Smooth muscle cell (in vitro differentiated cells): ENCODE data around the gene ATP8A2. TPM values are rescaled to one million over a fixed set of nuclear protein-coding genes. Genes with fewer than 3 reads are reported as not detected.

ENCODE experiments used
- DNase-seq: peaks from one replicate; lab custom pipeline; 2025; ENCODE audit not compliant: unreplicated experiment; lab: John Stamatoyannopoulos, UW
- H2AFZ ChIP-seq: fragments of 200-600 bp; sonication (generic); 2 replicates; pipeline ENCODE4 v1.6.0; 2016; ENCODE audit warnings: antibody characterized with exemption, low read depth, mild to moderate bottlenecking
- H3F3A ChIP-seq: fragments of 200-600 bp; sonication (generic); 2 replicates; pipeline ENCODE4 v1.6.0; 2017; ENCODE audit warnings: antibody characterized with exemption, low read depth
- H3K27ac ChIP-seq: fragments of 200-600 bp; sonication (generic); 2 replicates; pipeline ENCODE4 v1.5.1; 2016; ENCODE audit warnings: low read depth, mild to moderate bottlenecking
- H3K27me3 ChIP-seq: fragments of 200-600 bp; sonication (generic); 2 replicates; pipeline ENCODE4 v1.6.1; 2016; ENCODE audit warnings: low read depth, mild to moderate bottlenecking
- H3K36me3 ChIP-seq: fragments of 200-600 bp; sonication (generic); 2 replicates; pipeline ENCODE4 v1.5.1; 2016; ENCODE audit warnings: low read depth
- H3K4me1 ChIP-seq: fragments of 200-600 bp; sonication (generic); 2 replicates; pipeline ENCODE4 v1.5.1; 2016; ENCODE audit warnings: low read depth
- H3K4me2 ChIP-seq: fragments of 200-600 bp; sonication (generic); 2 replicates; pipeline ENCODE4 v1.6.0; 2016; ENCODE audit warnings: mild to moderate bottlenecking
- H3K4me3 ChIP-seq: fragments of 200-600 bp; sonication (generic); 2 replicates; pipeline ENCODE4 v1.5.1; 2016; ENCODE audit warnings: mild to moderate bottlenecking
- H3K79me2 ChIP-seq: fragments of 200-600 bp; sonication (generic); 2 replicates; pipeline ENCODE4 v1.6.0; 2016; ENCODE audit warnings: low read depth, mild to moderate bottlenecking
- H3K9ac ChIP-seq: fragments of 200-600 bp; sonication (generic); 2 replicates; pipeline ENCODE4 v1.6.0; 2016; ENCODE audit warnings: low read depth
- H3K9me3 ChIP-seq: fragments of 200-600 bp; sonication (generic); replicated peaks from 2 replicates; pipeline ENCODE4 v1.5.1; 2016; ENCODE audit warnings: low read depth
- H4K20me1 ChIP-seq: fragments of 200-600 bp; sonication (generic); 2 replicates; pipeline ENCODE4 v1.6.0; 2016; ENCODE audit warnings: low read depth
- WGBS: methylation state at CpG from one replicate; pipeline ENCODE4 v1.1.7; 2016; ENCODE audit warnings: low lambda C conversion rate; 5-methylcytosine and 5-hydroxymethylcytosine counted together
- polyA plus RNA-seq: library from polyadenylated mRNA; unstranded; fragments of >200 nt; fragmentation: Nextera tagmentation; extraction: Ambion mirVana; gene quantifications from 2 replicates; pipeline ENCODE4 v1.2.1, GENCODE V29; 2016
- total RNA-seq: library from RNA; depleted of rRNA; stranded (reverse); fragments of >200 nt; gene quantifications from 2 replicates; pipeline ENCODE4 v1.2.3, GENCODE V29; 2014
- TF ChIP-seq, protein P1 (sequence below): fragments of 200-600 bp; sonication (generic); IDR thresholded peaks from 2 replicates; pipeline ENCODE4 v1.5.1; 2017; ENCODE audit warnings: borderline replicate concordance, mild to moderate bottlenecking, antibody characterized with exemption; ENCODE audit not compliant: insufficient read depth, poor library complexity, severe bottlenecking

The ATP8A2 gene
- total and polyA plus RNA-seq, 2 experiments from 2014 or later, result under 0.01 to 0.06 TPM

DNA sequence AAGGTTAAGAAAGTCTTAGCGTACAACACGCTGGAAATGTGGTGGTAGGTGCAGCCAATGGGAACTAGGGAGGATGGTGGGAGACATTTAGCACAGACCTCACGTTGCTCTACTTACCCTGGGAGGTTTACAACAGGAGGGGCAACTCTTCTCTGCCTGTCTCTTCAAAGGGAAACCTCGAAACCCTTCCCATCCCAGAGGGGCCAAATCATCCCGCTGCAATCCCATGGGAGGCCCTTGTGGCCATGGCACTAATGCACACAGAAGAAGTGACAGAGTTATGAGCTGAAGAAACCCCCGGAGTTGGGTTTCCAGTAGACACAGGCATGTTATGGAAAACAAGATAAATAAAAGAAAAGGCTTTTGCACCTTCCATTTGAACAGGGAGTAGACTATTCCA is 644.4 kb downstream of the ATP8A2 start:
- Histone ChIP-seq H3K27me3 (no peaks in the 10 kb centered on the region), H3K27ac (no peak overlapping the region), H3K4me1 (no peaks in the 10 kb centered on the region), H3K79me2 (no peaks in the 10 kb centered on the region), H3F3A (no peaks in the 10 kb centered on the region), H3K9ac (no peak overlapping the region), H3K4me2 (no peak overlapping the region), H3K4me3 (no peak overlapping the region), H4K20me1 (no peaks in the 10 kb centered on the region), H2AFZ (no peak overlapping the region), H3K9me3 (no peaks in the 10 kb centered on the region), H3K36me3 (no peaks in the 10 kb centered on the region)
- TF ChIP-seq, protein P1, sequence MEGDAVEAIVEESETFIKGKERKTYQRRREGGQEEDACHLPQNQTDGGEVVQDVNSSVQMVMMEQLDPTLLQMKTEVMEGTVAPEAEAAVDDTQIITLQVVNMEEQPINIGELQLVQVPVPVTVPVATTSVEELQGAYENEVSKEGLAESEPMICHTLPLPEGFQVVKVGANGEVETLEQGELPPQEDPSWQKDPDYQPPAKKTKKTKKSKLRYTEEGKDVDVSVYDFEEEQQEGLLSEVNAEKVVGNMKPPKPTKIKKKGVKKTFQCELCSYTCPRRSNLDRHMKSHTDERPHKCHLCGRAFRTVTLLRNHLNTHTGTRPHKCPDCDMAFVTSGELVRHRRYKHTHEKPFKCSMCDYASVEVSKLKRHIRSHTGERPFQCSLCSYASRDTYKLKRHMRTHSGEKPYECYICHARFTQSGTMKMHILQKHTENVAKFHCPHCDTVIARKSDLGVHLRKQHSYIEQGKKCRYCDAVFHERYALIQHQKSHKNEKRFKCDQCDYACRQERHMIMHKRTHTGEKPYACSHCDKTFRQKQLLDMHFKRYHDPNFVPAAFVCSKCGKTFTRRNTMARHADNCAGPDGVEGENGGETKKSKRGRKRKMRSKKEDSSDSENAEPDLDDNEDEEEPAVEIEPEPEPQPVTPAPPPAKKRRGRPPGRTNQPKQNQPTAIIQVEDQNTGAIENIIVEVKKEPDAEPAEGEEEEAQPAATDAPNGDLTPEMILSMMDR, result no peak
- WGBS, result 85% methylated on average over 6 of the region's 6 CpGs
- no peak for DNase-seq

- WGBS, result 86% methylated on average over 9 of the region's 9 CpGs
- no peak overlapping the region for H3K9ac ChIP-seq
These were observed 645.6 kb downstream of the ATP8A2 start for GRCh38 chr13:26017196-26017921.

GRCh38 chr13:26017932-26018665 is 646.3 kb downstream of the ATP8A2 start:
- H3K4me2 ChIP-seq, result no peak overlapping the region
- H3F3A ChIP-seq, result peaks cover 5% of the 10 kb centered on the region
- no peaks in the 10 kb centered on the region for H4K20me1 ChIP-seq
- no peak for DNase-seq
- no peaks in the 10 kb centered on the region for H3K79me2 ChIP-seq
- no peaks in the 10 kb centered on the region for H3K36me3 ChIP-seq
- no peak overlapping the region for H3K4me3 ChIP-seq
- no peaks in the 10 kb centered on the region for H3K9me3 ChIP-seq
- no peaks in the 10 kb centered on the region for H3K4me1 ChIP-seq
- H3K9ac ChIP-seq, result no peak overlapping the region
- H2AFZ ChIP-seq, result no peak overlapping the region
- WGBS, result 56% methylated on average over 6 of the region's 6 CpGs
- no peak overlapping the region for H3K27ac ChIP-seq
- TF ChIP-seq, protein P1, result no peak
- no peaks in the 10 kb centered on the region for H3K27me3 ChIP-seq

More at GRCh38 chr13:26017196-26017921, 645.6 kb downstream of the ATP8A2 start:
- H3K36me3 ChIP-seq, result no peaks in the 10 kb centered on the region
- no peak overlapping the region for H3K4me3 ChIP-seq
- DNase-seq, result no peak
- H4K20me1 ChIP-seq, result no peaks in the 10 kb centered on the region
- no peak overlapping the region for H2AFZ ChIP-seq
- H3K79me2 ChIP-seq, result no peaks in the 10 kb centered on the region
- H3K9me3 ChIP-seq, result no peaks in the 10 kb centered on the region
- TF ChIP-seq, protein P1, result no peak
- H3K27me3 ChIP-seq, result no peaks in the 10 kb centered on the region
- H3K4me2 ChIP-seq, result no peak overlapping the region
- no peak overlapping the region for H3K27ac ChIP-seq
- H3K4me1 ChIP-seq, result no peaks in the 10 kb centered on the region
- H3F3A ChIP-seq, result peaks cover 5% of the 10 kb centered on the region

GRCh38 chr13:26019251-26019650 is 647.5 kb downstream of the ATP8A2 start:
- Histone ChIP-seq H3K9me3 (no peaks in the 10 kb centered on the region), H3K4me2 (peak overlapping the region; percentile 7), H4K20me1 (no peaks in the 10 kb centered on the region), H3F3A (peaks cover 5% of the 10 kb centered on the region), H3K4me3 (no peak overlapping the region), H3K9ac (peak overlapping the region; percentile 9), H3K36me3 (no peaks in the 10 kb centered on the region), H3K27me3 (no peaks in the 10 kb centered on the region), H3K79me2 (no peaks in the 10 kb centered on the region), H3K27ac (no peak overlapping the region), H2AFZ (no peak overlapping the region), H3K4me1 (no peaks in the 10 kb centered on the region)
- TF ChIP-seq, protein P1, result no peak
- no peak for DNase-seq
- WGBS, result 95% methylated on average over 7 of the region's 7 CpGs
